Fibroblast of villous mesenchyme (primary cell): ENCODE data around the gene RAB3A. TPM values are rescaled to one million over a fixed set of nuclear protein-coding genes. Genes with fewer than 3 reads are reported as not detected.

ENCODE experiments used
- DNase-seq: peaks from one replicate; pipeline ENCODE4 v3.0.0-alpha.2; 2010; ENCODE audit warnings: low read depth
- H3K4me3 ChIP-seq: 2 replicates; pipeline ENCODE4 v1.5.1; 2011; ENCODE audit warnings: low read depth, mild to moderate bottlenecking, low read length
- CTCF ChIP-seq: IDR thresholded peaks from 2 replicates; pipeline ENCODE4 v1.5.1; 2012; ENCODE audit warnings: low read depth, mild to moderate bottlenecking, low read length; ENCODE audit not compliant: insufficient read depth
- total RNA-seq: library from RNA; depleted of rRNA; stranded (reverse); fragments of >200 nt; gene quantifications from 2 replicates; pipeline ENCODE4 v1.2.3, GENCODE V29; 2012

Gene RAB3A
- total RNA-seq, 1 donor = 1.3 TPM

GRCh38 chr19:18229474-18229873 is 25.6 kb upstream of the RAB3A start:
- TF ChIP-seq CTCF = peak; percentile 43
- DNase-seq = no peak
- no peak overlapping the region for H3K4me3 ChIP-seq

GRCh38 chr19:18227781-18228271 is 24.0 kb upstream of the RAB3A start:
- no peak overlapping the region for H3K4me3 ChIP-seq
- DNase-seq = no peak
- TF ChIP-seq CTCF = no peak

- no peak for TF ChIP-seq CTCF
- DNase-seq = no peak
Measured at GRCh38 chr19:18226956-18227780, 23.3 kb upstream of the RAB3A start.

GRCh38 chr19:18225702-18226468 is 22.0 kb upstream of the RAB3A start, which contains the start of gene PDE4C:
TSS of gene PDE4C (minus strand) at chr19:18226438. CDS start at chr19:18226415, 23 bp downstream.
- no peak for TF ChIP-seq CTCF
- H3K4me3 ChIP-seq = no peak within 1 kb of the TSS
- no peak for DNase-seq

More at GRCh38 chr19:18226956-18227780, 23.3 kb upstream of the RAB3A start:
- H3K4me3 ChIP-seq = no peak overlapping the region

GRCh38 chr19:18225355-18225701 is 21.5 kb upstream of the RAB3A start:
- no peak for TF ChIP-seq CTCF
- DNase-seq = no peak
- no peak overlapping the region for H3K4me3 ChIP-seq

- TF ChIP-seq CTCF = no peak
- H3K4me3 ChIP-seq = peak overlapping the region; percentile 64
- DNase-seq = peak; percentile 99
Measured at GRCh38 chr19:18224525-18225354, 20.9 kb upstream of the RAB3A start.
